Central memory CD8-positive, alpha-beta T cell (primary cell): Measurements from ENCODE around the gene PELO.

Experiments
- ATAC-seq: fragments of 150-1000 bp; cut with Tn5 transposase; replicated peaks from 2 replicates; pipeline ENCODE4 v1.10.0; 2022; ENCODE audit warnings: mild to moderate bottlenecking, moderate FRiP score, moderate number of reproducible peaks; ENCODE audit not compliant: poor library complexity, severe bottlenecking; ENCODE audit errors: extremely low read depth
- DNase-seq, 2 donors: peaks; one replicate each; pipeline ENCODE4 v3.0.0; 2021; ENCODE audit warnings: low spot score in 2 of 2
- H3K27ac Mint-ChIP-seq: one replicate; pipeline ENCODE4 v1.8.0; 2022; ENCODE audit warnings: low read depth, mild to moderate bottlenecking, moderate library complexity, mixed read lengths
- H3K27me3 Mint-ChIP-seq: one replicate; pipeline ENCODE4 v1.8.0; 2022; ENCODE audit warnings: mixed read lengths
- H3K36me3 Mint-ChIP-seq: one replicate; pipeline ENCODE4 v1.8.0; 2022; ENCODE audit warnings: mild to moderate bottlenecking, moderate library complexity, mixed read lengths; ENCODE audit not compliant: insufficient read depth
- H3K4me1 Mint-ChIP-seq: one replicate; pipeline ENCODE4 v1.8.0; 2022; ENCODE audit warnings: mixed read lengths
- H3K4me3 Mint-ChIP-seq: one replicate; pipeline ENCODE4 v1.8.0; 2022; ENCODE audit warnings: mild to moderate bottlenecking, moderate library complexity, mixed read lengths
- H3K9me3 Mint-ChIP-seq: one replicate; pipeline ENCODE4 v1.8.0; 2022; ENCODE audit warnings: mixed read lengths

PELO gene

DNA sequence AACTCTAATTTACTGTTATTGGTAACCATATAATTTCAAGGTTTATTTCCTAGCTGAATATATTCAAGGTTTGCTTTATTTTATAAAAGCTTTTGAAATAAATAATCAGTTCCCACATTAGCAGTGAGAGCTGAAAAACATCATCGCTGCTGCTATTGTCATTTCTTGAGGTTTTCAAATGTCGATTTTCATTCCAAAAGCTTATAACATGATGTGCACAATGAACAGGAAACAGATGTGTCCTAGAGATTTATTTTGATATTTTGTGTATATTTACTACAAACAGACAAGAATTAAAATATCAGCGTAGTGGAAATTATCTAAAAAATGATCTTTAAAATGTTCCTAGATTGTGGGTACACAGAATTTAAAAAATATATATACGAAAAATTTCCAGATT is 10.5 kb upstream of the PELO start:
- Mint-ChIP-seq H3K9me3 (no peaks in the 10 kb centered on the region), H3K36me3 (no peaks in the 10 kb centered on the region)
- no peak for ATAC-seq

DNA sequence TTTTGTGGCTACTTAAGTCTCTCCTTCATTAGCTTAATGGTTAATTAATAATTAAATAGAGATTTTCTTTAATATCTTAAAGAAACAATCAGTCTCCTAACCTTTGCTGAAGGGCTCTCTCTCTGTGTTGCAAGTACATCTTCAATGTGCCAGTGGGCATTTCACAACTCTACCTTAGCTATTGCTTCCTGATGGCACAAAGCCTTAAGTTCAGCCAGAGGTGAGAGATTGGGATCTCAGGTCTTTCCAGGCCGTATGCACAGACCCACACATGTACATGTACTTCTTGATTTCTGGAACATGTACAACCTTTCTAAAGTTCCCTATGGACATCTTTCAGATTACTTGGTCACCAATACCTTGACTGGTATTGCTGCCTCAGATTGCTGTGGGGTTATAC is 8.9 kb upstream of the PELO start:
- H3K27me3 Mint-ChIP-seq: no peaks in the 10 kb centered on the region
- peak overlapping the region; percentile 29 for H3K27ac Mint-ChIP-seq
- no peak overlapping the region for H3K4me3 Mint-ChIP-seq
- peaks cover 20% of the 10 kb centered on the region for H3K4me1 Mint-ChIP-seq
- ATAC-seq (no peak), DNase-seq (no peak)
- no peaks in the 10 kb centered on the region for H3K36me3 Mint-ChIP-seq
- no peaks in the 10 kb centered on the region for H3K9me3 Mint-ChIP-seq

More for the DNA sequence above, 10.5 kb upstream of the PELO start:
- no peak for DNase-seq
- Mint-ChIP-seq H3K27me3 (no peaks in the 10 kb centered on the region), H3K27ac (no peak overlapping the region), H3K4me1 (peaks cover 30% of the 10 kb centered on the region), H3K4me3 (no peak overlapping the region)

DNA sequence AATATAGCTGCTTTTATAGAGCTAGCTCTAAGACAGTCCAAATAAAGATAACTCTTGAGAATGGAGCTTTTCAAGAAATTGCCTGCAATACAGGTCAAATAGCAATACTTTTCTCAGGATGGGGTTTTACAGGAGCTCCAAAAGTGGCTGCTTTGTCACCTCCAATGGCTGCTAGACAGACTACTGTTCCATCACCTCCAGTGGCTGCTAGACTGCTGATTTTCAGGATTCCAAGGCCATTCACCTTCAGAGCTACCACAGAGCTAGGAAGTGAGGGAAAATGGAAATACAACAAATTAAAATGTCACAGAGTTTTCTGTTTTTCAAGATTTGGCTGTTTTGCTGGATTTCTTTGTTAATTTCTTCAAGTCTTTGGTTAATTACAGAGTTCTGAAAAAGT is 8.5 kb upstream of the PELO start:
- H3K27ac Mint-ChIP-seq: no peak overlapping the region
- no peaks in the 10 kb centered on the region for H3K27me3 Mint-ChIP-seq
- no peak for DNase-seq
- H3K36me3 Mint-ChIP-seq: no peaks in the 10 kb centered on the region
- ATAC-seq: no peak
- peaks cover 16% of the 10 kb centered on the region for H3K4me1 Mint-ChIP-seq
- H3K4me3 Mint-ChIP-seq: no peak overlapping the region
- no peaks in the 10 kb centered on the region for H3K9me3 Mint-ChIP-seq

DNA sequence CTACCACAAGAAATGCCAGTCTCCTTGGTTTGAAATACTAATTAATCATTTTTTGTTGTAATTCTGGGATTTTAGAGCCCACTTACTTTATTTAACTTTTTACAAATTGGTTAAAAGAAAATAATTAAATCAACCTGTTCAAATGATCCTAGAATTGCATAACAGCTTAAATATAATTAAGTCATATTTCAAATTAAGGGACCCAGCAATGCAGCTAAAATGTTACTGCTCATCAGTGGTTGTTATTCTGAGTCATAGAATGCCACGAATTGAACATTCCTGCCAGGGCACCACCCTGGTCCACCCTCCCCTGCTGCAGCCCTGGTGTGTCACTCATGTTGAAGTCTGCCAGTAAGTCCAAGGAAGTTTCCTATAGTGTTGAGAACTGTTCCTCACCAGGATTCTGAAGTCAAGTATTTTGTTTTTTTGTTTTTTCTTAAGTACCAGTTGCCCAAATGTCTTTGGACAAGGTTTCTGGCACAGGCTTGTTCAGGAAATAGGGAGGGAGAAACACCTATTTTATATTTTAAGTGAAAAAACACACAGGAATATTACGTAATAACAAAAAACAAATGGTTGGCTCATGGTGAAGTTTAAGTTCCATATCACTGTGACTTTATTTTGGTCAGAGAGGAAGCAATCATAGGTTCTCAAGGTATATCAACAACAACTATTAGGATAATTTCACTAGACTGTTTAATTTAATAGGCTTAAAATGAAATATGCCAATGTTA is 4.3 kb upstream of the PELO start:
- ATAC-seq (no peak), DNase-seq (no peak)
- H3K27ac Mint-ChIP-seq: no peak overlapping the region
- no peaks in the 10 kb centered on the region for H3K36me3 Mint-ChIP-seq
- peaks cover 19% of the 10 kb centered on the region for H3K4me1 Mint-ChIP-seq
- H3K9me3 Mint-ChIP-seq: no peaks in the 10 kb centered on the region
- H3K4me3 Mint-ChIP-seq: no peak overlapping the region
- H3K27me3 Mint-ChIP-seq: peaks cover 12% of the 10 kb centered on the region

DNA sequence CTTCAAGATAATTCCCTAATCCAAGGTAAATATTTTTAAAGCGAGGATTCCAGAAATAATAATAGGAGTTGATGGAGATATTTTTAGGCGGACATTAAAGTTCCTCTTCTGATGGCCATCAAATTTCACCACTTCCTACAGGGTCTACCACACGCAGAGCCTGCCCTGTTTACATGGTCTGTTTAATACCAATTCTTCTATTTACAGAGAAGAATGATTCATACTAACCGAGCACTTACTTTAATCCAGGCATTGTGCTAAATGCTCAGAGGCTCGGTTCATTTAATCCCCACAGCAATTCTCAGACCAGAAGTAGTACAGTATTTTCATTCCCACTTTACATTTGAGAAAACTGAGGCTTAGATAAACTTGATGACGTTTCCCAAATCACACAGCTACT is 3.0 kb upstream of the PELO start:
- ATAC-seq (no peak), DNase-seq (no peak)
- Mint-ChIP-seq H3K4me1 (peaks cover 25% of the 10 kb centered on the region), H3K9me3 (no peaks in the 10 kb centered on the region), H3K27me3 (peaks cover 12% of the 10 kb centered on the region), H3K27ac (no peak overlapping the region), H3K36me3 (no peaks in the 10 kb centered on the region), H3K4me3 (no peak overlapping the region)

DNA sequence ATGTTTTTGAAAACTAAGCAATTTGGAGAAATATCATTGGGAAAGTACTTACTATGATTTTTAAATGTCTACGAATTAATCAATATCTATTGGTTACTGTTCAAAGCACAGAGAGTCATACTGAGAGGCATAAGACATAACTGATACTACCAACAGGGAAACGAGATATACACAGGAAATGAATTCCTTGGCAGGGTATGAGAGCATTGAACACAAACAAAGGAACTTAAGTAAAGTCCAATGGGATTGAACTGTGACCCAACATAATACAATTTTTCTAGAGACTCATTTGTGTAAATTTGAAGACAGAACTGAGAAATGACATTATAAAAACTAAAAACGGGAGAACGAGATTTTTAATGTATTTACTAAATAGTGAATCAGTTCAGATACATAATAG is 1.3 kb upstream of the PELO start:
- peaks cover 12% of the 10 kb centered on the region for H3K27me3 Mint-ChIP-seq
- ATAC-seq: no peak
- H3K4me3 Mint-ChIP-seq: peak overlapping the region; percentile 91

DNA sequence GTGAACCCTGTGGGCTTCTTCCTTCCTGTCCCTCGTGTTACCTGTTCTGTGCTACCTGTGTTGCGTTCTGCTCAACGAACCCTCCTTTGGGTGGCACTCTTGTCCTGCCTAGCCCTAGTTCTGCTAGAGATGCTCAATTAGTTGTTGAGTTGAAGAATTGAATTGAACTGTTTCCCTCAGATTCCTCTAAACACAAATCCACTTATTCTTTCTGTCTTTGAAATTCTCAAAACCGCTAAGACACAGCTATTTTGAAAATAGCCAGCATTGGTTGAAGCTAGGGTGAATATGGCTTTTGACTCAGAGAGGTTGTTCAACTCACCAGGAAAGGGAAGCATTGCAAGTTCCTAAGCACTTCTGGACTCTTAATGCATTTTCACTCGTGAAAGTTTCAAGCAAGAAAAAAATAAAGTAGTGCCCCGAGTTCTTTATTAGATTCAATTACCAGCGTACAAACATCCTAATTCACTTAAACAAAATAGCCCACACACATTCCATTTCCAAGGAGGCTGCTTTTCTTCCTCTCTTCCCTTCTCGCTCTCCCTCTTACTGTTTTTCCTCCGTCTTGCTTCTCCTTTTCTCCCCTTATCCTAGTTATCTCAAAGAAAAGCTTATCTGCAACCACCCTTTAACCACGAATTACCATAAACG is 642 bp upstream of the PELO start:
- Mint-ChIP-seq H3K4me1 (peaks cover 34% of the 10 kb centered on the region), H3K4me3 (peak overlapping the region; percentile 91), H3K27ac (no peak overlapping the region), H3K27me3 (peaks cover 12% of the 10 kb centered on the region), H3K36me3 (no peaks in the 10 kb centered on the region), H3K9me3 (no peaks in the 10 kb centered on the region)
- ATAC-seq: peak; percentile 33
- peak in 1 of 2 donors; percentile 18 for DNase-seq

More for the DNA sequence above, 1.3 kb upstream of the PELO start:
- Mint-ChIP-seq H3K4me1 (peaks cover 34% of the 10 kb centered on the region), H3K9me3 (no peaks in the 10 kb centered on the region), H3K27ac (no peak overlapping the region), H3K36me3 (no peaks in the 10 kb centered on the region)
- DNase-seq: no peak

DNA sequence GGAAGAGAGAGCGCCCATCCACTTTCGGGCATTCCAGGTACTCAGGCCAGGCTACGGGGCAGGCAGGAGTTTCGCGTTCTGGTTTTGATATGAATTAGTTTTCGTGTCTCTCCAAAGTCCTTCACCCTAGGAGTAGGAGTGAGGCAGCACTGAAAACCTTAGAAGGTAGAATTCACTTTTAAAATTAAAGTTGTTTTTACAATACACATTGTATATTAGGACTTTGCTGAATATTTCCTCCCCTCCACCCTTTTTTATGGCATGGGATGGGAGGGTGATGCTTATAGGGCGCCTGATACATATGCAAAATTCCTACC is 747 bp downstream of the PELO start:
- ATAC-seq (no peak), DNase-seq (no peak)
- peaks cover 34% of the 10 kb centered on the region for H3K4me1 Mint-ChIP-seq
- peaks cover 12% of the 10 kb centered on the region for H3K27me3 Mint-ChIP-seq
- H3K9me3 Mint-ChIP-seq: no peaks in the 10 kb centered on the region
- H3K4me3 Mint-ChIP-seq: peak overlapping the region; percentile 91
- H3K36me3 Mint-ChIP-seq: no peaks in the 10 kb centered on the region
- H3K27ac Mint-ChIP-seq: no peak overlapping the region

DNA sequence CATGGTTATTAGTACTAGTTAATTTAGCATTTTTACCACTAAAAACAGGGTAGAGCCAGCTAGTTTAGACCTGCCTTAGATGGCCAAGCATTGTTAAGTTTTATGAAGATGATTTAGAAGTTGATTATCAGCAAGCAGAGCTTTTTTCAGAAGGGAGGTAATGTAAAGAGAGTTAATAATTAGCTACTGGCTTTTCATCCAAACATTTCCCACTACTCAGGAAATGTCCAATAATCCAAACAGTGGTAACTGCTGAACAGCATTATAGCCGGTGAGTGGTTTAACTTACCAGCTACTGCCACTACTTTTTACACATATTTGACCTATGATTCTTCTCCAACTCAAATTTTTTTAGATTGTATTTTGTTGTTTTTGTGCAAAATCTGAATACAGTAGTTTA is 1.7 kb downstream of the PELO start:
- Mint-ChIP-seq H3K9me3 (no peaks in the 10 kb centered on the region), H3K36me3 (no peaks in the 10 kb centered on the region), H3K4me1 (peaks cover 34% of the 10 kb centered on the region), H3K27ac (no peak overlapping the region), H3K4me3 (peak overlapping the region; percentile 12), H3K27me3 (peaks cover 12% of the 10 kb centered on the region)
- ATAC-seq (no peak), DNase-seq (no peak)

DNA sequence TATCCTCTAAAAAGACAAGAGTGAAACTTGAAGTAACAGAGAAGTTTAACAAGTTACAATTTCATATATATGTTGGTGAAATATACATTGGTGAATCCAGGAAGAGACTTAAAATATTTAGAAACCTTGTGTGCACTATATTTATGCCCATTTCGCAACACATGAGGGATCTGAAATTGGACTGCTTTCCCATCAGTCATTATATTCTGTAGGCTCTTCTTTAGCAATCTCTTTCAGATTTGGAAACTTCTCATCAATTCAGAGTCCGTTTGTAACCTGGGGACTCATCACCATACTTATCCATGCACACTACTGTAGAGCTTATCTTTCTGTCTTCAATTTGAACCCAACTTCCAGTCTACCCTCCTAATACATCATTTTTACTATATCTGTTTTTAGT is 2.1 kb downstream of the PELO start:
- H3K4me3 Mint-ChIP-seq: no peak overlapping the region
- no peak overlapping the region for H3K27ac Mint-ChIP-seq
- DNase-seq: no peak
- ATAC-seq: no peak
- peaks cover 12% of the 10 kb centered on the region for H3K27me3 Mint-ChIP-seq
- H3K36me3 Mint-ChIP-seq: no peaks in the 10 kb centered on the region
- no peaks in the 10 kb centered on the region for H3K9me3 Mint-ChIP-seq
- peaks cover 34% of the 10 kb centered on the region for H3K4me1 Mint-ChIP-seq

DNA sequence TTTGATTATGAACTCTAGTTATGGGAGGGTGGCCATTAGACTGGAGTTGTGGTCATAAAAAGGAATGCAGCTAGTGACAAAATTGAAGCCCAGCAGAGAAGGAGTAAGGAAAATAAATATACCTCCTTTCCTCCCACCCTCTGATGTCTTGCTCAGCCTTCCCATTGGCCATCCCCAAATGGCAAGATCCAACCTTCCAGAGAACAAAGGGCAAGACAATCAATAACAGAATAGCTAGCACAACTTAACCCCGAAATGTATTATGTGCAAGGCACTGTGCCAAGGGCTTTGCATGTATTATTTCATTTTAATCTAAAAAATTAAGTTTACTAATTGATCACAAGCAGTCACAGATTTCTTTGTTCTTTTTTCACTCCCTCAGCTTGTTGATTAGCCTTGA is 3.6 kb downstream of the PELO start:
- peaks cover 9% of the 10 kb centered on the region for H3K27me3 Mint-ChIP-seq
- H3K36me3 Mint-ChIP-seq: no peaks in the 10 kb centered on the region
- ATAC-seq: no peak
- H3K9me3 Mint-ChIP-seq: no peaks in the 10 kb centered on the region
- H3K4me1 Mint-ChIP-seq: peaks cover 33% of the 10 kb centered on the region
- H3K4me3 Mint-ChIP-seq: no peak overlapping the region
- no peak for DNase-seq
- no peak overlapping the region for H3K27ac Mint-ChIP-seq

DNA sequence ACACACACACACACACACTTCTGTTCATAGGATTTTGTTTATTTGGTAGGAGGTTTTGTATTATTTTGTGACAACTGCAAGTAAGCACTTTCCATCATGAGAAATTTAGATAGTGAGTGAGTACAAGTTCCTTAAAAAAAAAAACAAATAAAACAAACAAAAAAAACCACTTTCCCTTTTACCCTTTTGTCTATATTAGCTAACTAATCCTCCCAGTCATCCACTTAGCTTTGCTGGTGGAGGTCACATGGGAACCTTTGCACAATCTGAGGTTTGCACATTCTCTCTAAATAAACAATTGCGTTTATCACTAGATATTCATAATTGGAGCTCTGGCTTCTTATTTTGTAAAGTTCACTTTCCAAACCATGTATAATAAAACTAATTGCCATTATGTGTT is 6.8 kb downstream of the PELO start:
- Mint-ChIP-seq H3K27me3 (no peaks in the 10 kb centered on the region), H3K27ac (no peak overlapping the region), H3K4me1 (peaks cover 31% of the 10 kb centered on the region), H3K9me3 (no peaks in the 10 kb centered on the region), H3K4me3 (no peak overlapping the region), H3K36me3 (peaks cover 1% of the 10 kb centered on the region)
- DNase-seq (no peak), ATAC-seq (no peak)

DNA sequence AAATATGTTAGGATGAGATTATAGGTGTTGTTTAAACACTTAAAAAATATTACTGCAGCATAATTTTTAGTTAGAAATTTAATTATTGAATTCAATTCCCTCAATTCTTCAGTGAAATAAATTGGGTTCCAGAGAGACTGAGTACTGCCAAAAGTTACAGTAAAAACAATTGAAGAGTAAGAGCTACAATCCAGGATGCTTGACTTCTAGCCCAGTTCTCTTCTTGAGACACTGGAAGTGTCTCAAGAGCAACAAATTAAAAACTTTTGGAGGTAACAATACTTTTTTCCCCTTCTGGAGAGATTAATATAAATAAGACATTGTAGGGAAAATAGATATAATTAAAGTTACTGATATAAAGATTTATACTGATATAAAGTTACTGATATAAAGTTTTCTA is 8.3 kb downstream of the PELO start:
- no peaks in the 10 kb centered on the region for H3K27me3 Mint-ChIP-seq
- no peak overlapping the region for H3K27ac Mint-ChIP-seq
- ATAC-seq (no peak), DNase-seq (no peak)
- H3K4me1 Mint-ChIP-seq: peaks cover 37% of the 10 kb centered on the region
- no peak overlapping the region for H3K4me3 Mint-ChIP-seq
- H3K36me3 Mint-ChIP-seq: peaks cover 9% of the 10 kb centered on the region
- no peaks in the 10 kb centered on the region for H3K9me3 Mint-ChIP-seq
